K562 (cell line): Measurements from ENCODE around the gene CNR2. TPM values are rescaled to one million over a fixed set of nuclear protein-coding genes. Genes with fewer than 3 reads are reported as not detected.

ENCODE experiments used
- ATAC-seq: fragments of 200-7000 bp; cut with Tn5 transposase; 3 replicates; pipeline ENCODE4 v1.9.1; 2020; ENCODE audit warnings: moderate library complexity
- BruUV-seq: library from RNA; stranded (reverse); fragments of 400-500 nt; replicated peaks from 2 replicates; lab custom pipeline; 2021; lab: Mats Ljungman, UMichigan
- CTCF ChIA-PET: fragments of 300-600 bp; formaldehyde crosslinking; extraction: SDS; loops from one replicate; lab custom pipeline; 2021; ENCODE audit warnings: low intra/inter-chr PET ratio; lab: Yijun Ruan, JAX
- POLR2A ChIA-PET: fragments of 300-600, 350-650 bp; sonication (Branson Sonifier 250); formaldehyde crosslinking; extraction: SDS; loops from one replicate; lab custom pipeline; 2021; ENCODE audit warnings: antibody characterized with exemption, inconsistent platforms; lab: Yijun Ruan, JAX
- DNase-seq, 4 experiments: peaks; one replicate each; pipeline versions ENCODE4 v3.0.0 to v3.0.0-alpha.2; 2011 to 2018; ENCODE audit warnings: low spot score in 3 of 4, mixed read lengths in 3 of 4; ENCODE audit errors: extremely low read depth in 1 of 4
- FAIRE-seq: peaks from 2 replicates; lab custom pipeline; 2011; peaks lifted over from hg19 to GRCh38; lab: Jason Lieb, UNC
- H2AFZ ChIP-seq: 2 replicates; pipeline ENCODE4 v1.6.0; 2011; ENCODE audit warnings: low read depth, low read length, control low read depth, inconsistent platforms
- H3K27ac ChIP-seq: fragments of 200-600 bp; 3 replicates; pipeline ENCODE4 v1.8.0; 2011; ENCODE audit warnings: low read depth, mild to moderate bottlenecking, control low read depth, inconsistent platforms, low read length, moderate library complexity, mixed read lengths; ENCODE audit errors: extremely low read depth
- H3K27me3 ChIP-seq, 2 experiments: fragments of 300-600 bp in 1 of 2; 2 replicates in 1 of 2; 3 replicates in 1 of 2; pipeline versions ENCODE4 v1.6.0 to v1.8.0; 2011; ENCODE audit warnings: inconsistent platforms in 2 of 2, low read length in 2 of 2, mild to moderate bottlenecking in 1 of 2, mixed read lengths in 1 of 2, moderate library complexity in 1 of 2; ENCODE audit not compliant: control insufficient read depth in 2 of 2, insufficient read depth in 2 of 2
- H3K36me3 ChIP-seq: fragments of 300-600 bp; 3 replicates; pipeline ENCODE4 v1.8.0; 2011; ENCODE audit warnings: mild to moderate bottlenecking, low read length, inconsistent platforms; ENCODE audit not compliant: control insufficient read depth, insufficient read depth
- H3K4me1 ChIP-seq, 2 experiments: fragments of 200-600 bp in 1 of 2; replicated peaks in 1 of 2; 2 replicates in 1 of 2; 3 replicates in 1 of 2; pipeline versions ENCODE4 v1.5.1 to v1.8.0; 2011; ENCODE audit warnings: inconsistent platforms in 2 of 2, low read length in 2 of 2, mild to moderate bottlenecking in 1 of 2, mixed read lengths in 1 of 2, moderate library complexity in 1 of 2; ENCODE audit not compliant: control insufficient read depth in 2 of 2, insufficient read depth in 2 of 2
- H3K4me2 ChIP-seq: 2 replicates; pipeline ENCODE4 v1.6.1; 2011; ENCODE audit warnings: low read length, control low read depth, inconsistent platforms, mixed read lengths; ENCODE audit not compliant: insufficient read depth
- H3K4me3 ChIP-seq: fragments of 200-600 bp; sonication (generic), shearing (Covaris generic); 2 replicates; pipeline ENCODE4 v1.5.1; 2016; ENCODE audit warnings: control low read depth, inconsistent platforms
- H3K79me2 ChIP-seq: fragments of 200-600 bp; 3 replicates; pipeline ENCODE4 v1.8.0; 2011; ENCODE audit warnings: low read length, inconsistent platforms; ENCODE audit not compliant: control insufficient read depth, insufficient read depth
- H3K9ac ChIP-seq, 2 experiments: 2 replicates each; pipeline versions ENCODE4 v1.6.0 to v1.6.1; 2011; ENCODE audit warnings: low read depth in 2 of 2, low read length in 2 of 2, control low read depth in 1 of 2, inconsistent platforms in 1 of 2, mild to moderate bottlenecking in 1 of 2, mixed read lengths in 1 of 2; ENCODE audit not compliant: insufficient read depth in 1 of 2
- H3K9me1 ChIP-seq: one replicate; pipeline ENCODE4 v1.6.0; 2011; ENCODE audit warnings: inconsistent platforms, mild to moderate bottlenecking, low read length, moderate library complexity; ENCODE audit not compliant: control insufficient read depth, insufficient read depth
- H3K9me3 ChIP-seq: replicated peaks from 2 replicates; pipeline ENCODE4 v1.5.1; 2011; ENCODE audit warnings: low read depth, low read length, inconsistent platforms; ENCODE audit not compliant: control insufficient read depth, insufficient read depth
- H4K20me1 ChIP-seq: replicated peaks from 2 replicates; pipeline ENCODE4 v1.6.1; 2011; ENCODE audit warnings: low read length, inconsistent platforms, mixed read lengths; ENCODE audit not compliant: control insufficient read depth, insufficient read depth
- ARID2 ChIP-seq: fragments of 450-650 bp; IDR thresholded peaks from 2 replicates; pipeline ENCODE4 v1.6.1; 2017; ENCODE audit warnings: antibody characterized with exemption, mild to moderate bottlenecking
- ARNT ChIP-seq, 2 experiments: fragments of 450-650 bp; IDR thresholded peaks; 2 replicates each; pipeline ENCODE4 v1.6.1; 2016; ENCODE audit warnings: mild to moderate bottlenecking in 1 of 2
- GABPB1 ChIP-seq: sonication (generic); formaldehyde crosslinking; IDR thresholded peaks from 2 replicates; pipeline ENCODE4 v1.8.0; 2022; ENCODE audit warnings: mild to moderate bottlenecking, missing genetic modification reagents
- KAT2B ChIP-seq: IDR thresholded peaks from one replicate; pipeline ENCODE4 v1.6.1; 2012; ENCODE audit warnings: low read depth, mild to moderate bottlenecking, control low read depth, inconsistent platforms, low read length, moderate library complexity
- RAD21 ChIP-seq, 2 experiments: fragments of 250-450 bp in 1 of 2; fragments of 450-650 bp in 1 of 2; sonication (Bioruptor Pico) in 1 of 2; formaldehyde crosslinking in 1 of 2; IDR thresholded peaks in 1 of 2; conservative IDR thresholded peaks in 1 of 2; 2 replicates each; pipeline versions ENCODE4 v1.4.0 to v1.8.0; 2020 to 2022; ENCODE audit warnings: mild to moderate bottlenecking in 2 of 2, moderate library complexity in 1 of 2
- RERE ChIP-seq: sonication (generic); formaldehyde crosslinking; IDR thresholded peaks from 2 replicates; pipeline ENCODE4 v1.8.0; 2023; ENCODE audit warnings: missing genetic modification reagents, mild to moderate bottlenecking, borderline replicate concordance
- WGBS: fragments of 100-300 bp; shearing (Covaris generic); methylation state at CpG from one replicate; pipeline ENCODE4 v1.1.6; 2016; ENCODE audit warnings: low coverage, mixed read lengths; ENCODE audit not compliant: insufficient coverage; ENCODE audit errors: missing lambda C conversion rate; 5-methylcytosine and 5-hydroxymethylcytosine counted together
- in situ Hi-C: fragments of 300-500 bp; cut with MboI; formaldehyde crosslinking; loops from 4 replicates; pipeline ENCODE4 v1.15.0; 2018; ENCODE audit warnings: inconsistent platforms, mixed read lengths
- intact Hi-C: fragments of 100-400 bp; cut with micrococcal nuclease; formaldehyde crosslinking; loops from 2 replicates; pipeline ENCODE4 v1.14.2; 2022
- polyA plus RNA-seq, 8 experiments: library from polyadenylated mRNA; depleted of rRNA in 4 of 8; stranded (reverse) in 5 of 8; unstranded in 3 of 8; fragments of >200 nt; fragmentation: Nextera tagmentation in 2 of 8; fragmentation: Illumina TruSeq in 1 of 8; extraction: Ambion mirVana in 2 of 8; extraction: Trizol in 1 of 8; gene quantifications; 2 replicates each; pipeline versions ENCODE4 v1.2.1 to v1.2.3, GENCODE V29; 2011 to 2014; ENCODE audit warnings: inconsistent platforms in 1 of 8, missing spikeins in 1 of 8
- total RNA-seq, 7 experiments: library from RNA; depleted of rRNA in 6 of 7; stranded (reverse); fragments of >200 nt in 6 of 7; fragmentation: Illumina TruSeq in 2 of 7; extraction: Trizol in 2 of 7; gene quantifications; 2 replicates each; pipeline versions ENCODE4 v1.2.1 to v1.2.3, GENCODE V29; 2011 to 2021; ENCODE audit warnings: low replicate concordance in 1 of 7
- TF ChIP-seq, protein P1 (sequence below), 2 experiments: fragments of 450-650 bp; IDR thresholded peaks; 2 replicates each; pipeline ENCODE4 v1.6.1; 2016; ENCODE audit warnings: mild to moderate bottlenecking in 2 of 2, borderline replicate concordance in 1 of 2, low read depth in 1 of 2, moderate library complexity in 1 of 2

Gene CNR2
- total and polyA plus RNA-seq, 9 of the 15 experiments (the other 6 are each of a cell fraction or from before 2014, with no cell fraction given), result not detected

- intact Hi-C loops (no loop called here), in situ Hi-C loops (no loop called here)
- no peak overlapping the region for H3K9ac ChIP-seq
- no peaks in the 10 kb centered on the region for H3K9me1 ChIP-seq
- H3K9me3 ChIP-seq, result no peaks in the 10 kb centered on the region
- FAIRE-seq (no peak), DNase-seq (no peak), ATAC-seq (no peak)
- no peak overlapping the region for H3K4me3 ChIP-seq
- H3K4me2 ChIP-seq, result no peak overlapping the region
- no peaks in the 10 kb centered on the region for H3K79me2 ChIP-seq
- ChIA-PET POLR2A (interaction anchor here (0.6 kb wide), 1 partner anchor 1957 kb away, joined by 4 read pairs; no protein-coding TSS in a partner anchor), CTCF (no interaction called here)
- no TSS peak for BruUV-seq
- no peaks in the 10 kb centered on the region for H3K36me3 ChIP-seq
- no peaks in the 10 kb centered on the region for H4K20me1 ChIP-seq
- no peak overlapping the region for H2AFZ ChIP-seq
- peaks cover 8 to 17% of the 10 kb centered on the region in 2 experiments for H3K4me1 ChIP-seq
- H3K27ac ChIP-seq, result no peak overlapping the region
- H3K27me3 ChIP-seq, result no peaks in the 10 kb centered on the region
- whole genome bisulfite sequencing, result 86% methylated on average over 6 of the region's 8 CpGs
- TF ChIP-seq, protein P1, sequence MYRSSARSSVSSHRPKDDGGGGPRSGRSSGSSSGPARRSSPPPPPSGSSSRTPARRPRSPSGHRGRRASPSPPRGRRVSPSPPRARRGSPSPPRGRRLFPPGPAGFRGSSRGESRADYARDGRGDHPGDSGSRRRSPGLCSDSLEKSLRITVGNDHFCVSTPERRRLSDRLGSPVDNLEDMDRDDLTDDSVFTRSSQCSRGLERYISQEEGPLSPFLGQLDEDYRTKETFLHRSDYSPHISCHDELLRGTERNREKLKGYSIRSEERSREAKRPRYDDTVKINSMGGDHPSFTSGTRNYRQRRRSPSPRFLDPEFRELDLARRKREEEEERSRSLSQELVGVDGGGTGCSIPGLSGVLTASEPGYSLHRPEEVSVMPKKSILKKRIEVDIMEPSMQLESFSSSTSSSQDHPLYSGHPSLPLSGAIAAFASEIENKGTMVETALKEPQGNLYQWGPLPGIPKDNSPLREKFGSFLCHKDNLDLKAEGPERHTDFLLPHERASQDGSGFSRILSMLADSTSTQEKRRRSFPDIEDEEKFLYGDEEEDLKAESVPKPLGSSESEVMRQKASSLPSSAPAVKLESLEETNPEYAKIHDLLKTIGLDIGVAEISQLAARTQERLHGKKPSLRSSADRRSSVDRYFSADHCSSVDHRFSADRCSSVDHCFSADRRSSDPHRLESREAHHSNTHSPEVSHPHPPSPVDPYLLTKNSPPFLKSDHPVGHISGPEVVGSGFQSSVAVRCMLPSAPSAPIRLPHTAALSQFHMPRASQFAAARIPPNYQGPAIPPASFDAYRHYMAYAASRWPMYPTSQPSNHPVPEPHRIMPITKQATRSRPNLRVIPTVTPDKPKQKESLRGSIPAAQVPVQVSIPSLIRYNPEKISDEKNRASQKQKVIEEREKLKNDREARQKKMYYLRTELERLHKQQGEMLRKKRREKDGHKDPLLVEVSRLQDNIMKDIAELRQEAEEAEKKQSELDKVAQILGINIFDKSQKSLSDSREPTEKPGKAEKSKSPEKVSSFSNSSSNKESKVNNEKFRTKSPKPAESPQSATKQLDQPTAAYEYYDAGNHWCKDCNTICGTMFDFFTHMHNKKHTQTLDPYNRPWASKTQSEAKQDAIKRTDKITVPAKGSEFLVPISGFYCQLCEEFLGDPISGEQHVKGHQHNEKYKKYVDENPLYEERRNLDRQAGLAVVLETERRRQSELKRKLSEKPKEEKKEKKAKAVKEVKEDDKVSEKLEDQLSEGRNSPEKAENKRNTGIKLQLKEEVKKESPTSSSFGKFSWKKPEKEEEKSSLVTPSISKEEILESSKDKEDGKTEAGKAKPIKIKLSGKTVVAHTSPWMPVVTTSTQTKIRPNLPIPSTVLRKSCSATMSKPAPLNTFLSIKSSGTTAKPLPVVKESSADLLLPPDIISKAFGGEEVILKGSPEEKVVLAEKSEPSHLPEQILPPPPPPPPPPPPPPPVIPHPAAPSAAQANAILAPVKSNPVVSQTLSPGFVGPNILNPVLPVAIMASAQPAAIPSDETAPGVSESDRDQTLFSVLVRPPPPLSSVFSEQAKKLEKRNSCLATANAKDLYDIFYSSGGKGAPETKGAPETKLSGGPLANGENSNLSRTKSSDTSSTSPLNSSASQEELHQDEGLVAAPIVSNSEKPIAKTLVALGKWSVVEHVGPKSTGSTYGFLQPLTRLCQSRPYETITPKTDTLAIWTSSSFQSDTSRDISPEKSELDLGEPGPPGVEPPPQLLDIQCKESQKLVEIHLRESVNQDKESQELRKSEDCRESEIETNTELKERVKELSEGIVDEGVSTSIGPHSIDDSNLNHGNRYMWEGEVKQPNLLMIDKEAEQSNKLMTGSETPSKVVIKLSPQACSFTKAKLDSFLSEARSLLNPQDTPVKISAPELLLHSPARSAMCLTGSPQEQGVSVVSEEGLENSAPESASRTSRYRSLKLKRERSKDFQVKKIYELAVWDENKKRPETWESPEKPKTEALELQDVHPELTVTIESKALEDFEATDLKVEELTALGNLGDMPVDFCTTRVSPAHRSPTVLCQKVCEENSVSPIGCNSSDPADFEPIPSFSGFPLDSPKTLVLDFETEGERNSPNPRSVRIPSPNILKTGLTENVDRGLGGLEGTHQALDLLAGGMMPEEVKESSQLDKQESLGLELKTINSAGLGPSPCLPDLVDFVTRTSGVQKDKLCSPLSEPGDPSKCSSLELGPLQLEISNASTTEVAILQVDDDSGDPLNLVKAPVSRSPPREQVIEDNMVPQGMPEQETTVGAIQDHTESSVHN (IDR thresholded peaks at IDR 0.05; ENCODE audit: borderline replicate concordance in 1 of 2, low read depth in 1 of 2), result no peak
- TF ChIP-seq ARNT (IDR thresholded peaks at IDR 0.05), result no peak
- no peak for TF ChIP-seq RAD21 (CRISPR knock-in tag; conservative IDR thresholded peaks at IDR 0.05 in 1 of 2, IDR thresholded peaks at IDR 0.05 in 1 of 2)
- TF ChIP-seq ARID2, result no peak
- TF ChIP-seq RERE, result no peak
- TF ChIP-seq KAT2B, result no peak
- no peak for TF ChIP-seq GABPB1 (CRISPR knock-in tag)
These were observed 9.3 kb upstream of the CNR2 start for GRCh38 chr1:23922321-23922943.
